ENCODE data around the gene PLEKHH2. TPM values are rescaled to one million over a fixed set of nuclear protein-coding genes. Genes with fewer than 3 reads are reported as not detected.
A peak's percentile ranks its signal among the peaks of the same experiment; 100 is the strongest.

Gene PLEKHH2
- total RNA-seq, 1 experiment from 2014 or later = 3.1 TPM

DNA sequence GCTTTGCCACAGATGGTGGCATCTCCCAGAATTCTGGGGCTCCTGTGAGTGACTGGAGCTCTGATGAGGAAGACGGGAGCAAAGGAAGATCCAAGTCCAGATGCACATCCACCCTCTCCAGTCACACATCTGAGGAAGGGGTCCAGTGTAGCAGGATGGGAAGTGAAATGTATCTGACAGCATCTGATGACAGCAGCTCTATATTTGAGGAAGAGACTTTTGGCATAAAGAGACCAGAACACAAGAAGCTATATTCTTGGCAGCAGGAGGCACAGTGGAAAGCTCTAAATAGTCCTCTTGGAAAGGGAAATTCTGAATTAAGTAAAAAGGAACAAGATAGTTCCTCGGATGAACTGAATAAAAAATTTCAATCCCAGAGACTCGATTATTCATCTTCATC lies 62.7 kb downstream of the PLEKHH2 start:
- Histone ChIP-seq H3K79me1 (ENCODE audit: insufficient read depth, low read depth, low read length, poor library complexity, severe bottlenecking) (no peaks in the 10 kb centered on the region), H3K4ac (ENCODE audit: low read depth, low read length) (no peak overlapping the region), H4K91ac (ENCODE audit: insufficient read length, low read depth, low read length) (no peak overlapping the region), H2AFZ (ENCODE audit: low read length) (no peak overlapping the region), H2BK5ac (ENCODE audit: insufficient read length, low read length) (no peak overlapping the region), H3K4me2 (ENCODE audit: insufficient read depth, insufficient read length, low read length) (no peak overlapping the region), H4K20me1 (ENCODE audit: control insufficient read depth, insufficient read depth, insufficient read length) (no peaks in the 10 kb centered on the region), H3K18ac (ENCODE audit: insufficient read length, low read depth, low read length) (no peak overlapping the region), H2BK20ac (ENCODE audit: low read depth, low read length, poor library complexity, severe bottlenecking) (no peak overlapping the region), H2AK5ac (ENCODE audit: insufficient read length, low read length) (no peak overlapping the region), H3K27ac (ENCODE audit: insufficient read length, low read depth, low read length) (no peak overlapping the region), H2BK15ac (ENCODE audit: low read depth, low read length) (no peak overlapping the region), H3K56ac (ENCODE audit: insufficient read length, low read depth, low read length) (no peak overlapping the region), H3K27me3 (ENCODE audit: insufficient read depth, low read length) (no peaks in the 10 kb centered on the region), H3T11ph (ENCODE audit: low read length) (no peak overlapping the region), H2BK120ac (ENCODE audit: low read depth, low read length, poor library complexity, severe bottlenecking) (no peak overlapping the region), H2BK12ac (ENCODE audit: insufficient read length, low read depth, low read length) (no peak overlapping the region), H3K4me1 (ENCODE audit: insufficient read depth, low read length) (no peaks in the 10 kb centered on the region), H3K9me3 (ENCODE audit: control insufficient read depth, low read depth, low read length) (no peaks in the 10 kb centered on the region), H3K23me2 (ENCODE audit: insufficient read length, low read depth, low read length, poor library complexity, severe bottlenecking) (no peaks in the 10 kb centered on the region), H3K79me2 (ENCODE audit: insufficient read depth, low read length) (no peaks in the 10 kb centered on the region), H4K5ac (ENCODE audit: insufficient read length, low read depth, low read length) (no peak overlapping the region), H3K14ac (ENCODE audit: insufficient read depth, low read length) (no peak overlapping the region), H3K9ac (ENCODE audit: extremely low read depth, insufficient read length, low read length) (no peak overlapping the region), H3K23ac (ENCODE audit: insufficient read length, low read depth, low read length) (no peak overlapping the region), H4K8ac (replicated peaks; ENCODE audit: insufficient read length, low read depth, low read length) (no peak overlapping the region)
- TF ChIP-seq, protein P1, sequence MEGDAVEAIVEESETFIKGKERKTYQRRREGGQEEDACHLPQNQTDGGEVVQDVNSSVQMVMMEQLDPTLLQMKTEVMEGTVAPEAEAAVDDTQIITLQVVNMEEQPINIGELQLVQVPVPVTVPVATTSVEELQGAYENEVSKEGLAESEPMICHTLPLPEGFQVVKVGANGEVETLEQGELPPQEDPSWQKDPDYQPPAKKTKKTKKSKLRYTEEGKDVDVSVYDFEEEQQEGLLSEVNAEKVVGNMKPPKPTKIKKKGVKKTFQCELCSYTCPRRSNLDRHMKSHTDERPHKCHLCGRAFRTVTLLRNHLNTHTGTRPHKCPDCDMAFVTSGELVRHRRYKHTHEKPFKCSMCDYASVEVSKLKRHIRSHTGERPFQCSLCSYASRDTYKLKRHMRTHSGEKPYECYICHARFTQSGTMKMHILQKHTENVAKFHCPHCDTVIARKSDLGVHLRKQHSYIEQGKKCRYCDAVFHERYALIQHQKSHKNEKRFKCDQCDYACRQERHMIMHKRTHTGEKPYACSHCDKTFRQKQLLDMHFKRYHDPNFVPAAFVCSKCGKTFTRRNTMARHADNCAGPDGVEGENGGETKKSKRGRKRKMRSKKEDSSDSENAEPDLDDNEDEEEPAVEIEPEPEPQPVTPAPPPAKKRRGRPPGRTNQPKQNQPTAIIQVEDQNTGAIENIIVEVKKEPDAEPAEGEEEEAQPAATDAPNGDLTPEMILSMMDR (conservative IDR thresholded peaks at IDR 0.05) = no peak
- Mint-ChIP-seq H3K27me3 (ENCODE audit: low read depth) (no peaks in the 10 kb centered on the region), H3K4me1 (no peaks in the 10 kb centered on the region), H3K36me3 (ENCODE audit: insufficient read depth in 1 of 3, low read depth in 3 of 3) (no peaks in the 10 kb centered on the region), H3K27ac (peak overlapping the region in 1 of 3 experiments; percentile 82; a peak in 1 of 7 replicates), H3K4me3 (no peak overlapping the region), H3K9me3 (no peaks in the 10 kb centered on the region)
- DNase-seq = no peak
- WGBS (ENCODE audit: extremely low coverage, insufficient read length, low lambda C conversion rate) = no CpG with 5 or more reads among the region's 3 CpGs

All from H9 (cell line).